ENCODE measurements around the gene PES1.

DNA sequence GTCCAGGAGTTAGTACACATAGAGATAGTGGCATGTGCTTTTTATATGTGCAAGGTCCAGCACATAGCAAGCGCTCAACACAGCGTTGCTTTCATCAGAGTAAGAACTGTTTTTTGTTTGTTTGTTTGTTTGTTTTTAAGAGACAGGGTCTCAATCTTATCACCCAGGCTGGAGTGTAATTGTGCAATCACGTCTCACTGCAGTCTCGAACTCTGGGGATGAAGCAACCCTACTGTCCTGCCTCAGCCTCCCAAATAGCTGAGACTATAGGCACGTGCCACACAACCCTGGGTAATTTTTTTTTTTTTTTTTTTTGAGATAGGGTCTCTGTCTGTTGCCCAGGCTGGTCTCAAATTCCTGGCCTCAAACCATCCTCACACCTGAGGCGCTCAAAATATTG lies 26.1 kb upstream of the PES1 start:
- TF ChIP-seq, protein P1, sequence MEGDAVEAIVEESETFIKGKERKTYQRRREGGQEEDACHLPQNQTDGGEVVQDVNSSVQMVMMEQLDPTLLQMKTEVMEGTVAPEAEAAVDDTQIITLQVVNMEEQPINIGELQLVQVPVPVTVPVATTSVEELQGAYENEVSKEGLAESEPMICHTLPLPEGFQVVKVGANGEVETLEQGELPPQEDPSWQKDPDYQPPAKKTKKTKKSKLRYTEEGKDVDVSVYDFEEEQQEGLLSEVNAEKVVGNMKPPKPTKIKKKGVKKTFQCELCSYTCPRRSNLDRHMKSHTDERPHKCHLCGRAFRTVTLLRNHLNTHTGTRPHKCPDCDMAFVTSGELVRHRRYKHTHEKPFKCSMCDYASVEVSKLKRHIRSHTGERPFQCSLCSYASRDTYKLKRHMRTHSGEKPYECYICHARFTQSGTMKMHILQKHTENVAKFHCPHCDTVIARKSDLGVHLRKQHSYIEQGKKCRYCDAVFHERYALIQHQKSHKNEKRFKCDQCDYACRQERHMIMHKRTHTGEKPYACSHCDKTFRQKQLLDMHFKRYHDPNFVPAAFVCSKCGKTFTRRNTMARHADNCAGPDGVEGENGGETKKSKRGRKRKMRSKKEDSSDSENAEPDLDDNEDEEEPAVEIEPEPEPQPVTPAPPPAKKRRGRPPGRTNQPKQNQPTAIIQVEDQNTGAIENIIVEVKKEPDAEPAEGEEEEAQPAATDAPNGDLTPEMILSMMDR (IDR thresholded peaks at IDR 0.05; ENCODE audit: insufficient read depth, low read length, poor library complexity, severe bottlenecking): no peak
- no peak for TF ChIP-seq EZH2phosphoT487 (conservative IDR thresholded peaks at IDR 0.05; ENCODE audit: low read length)

Data from SU-DHL-6 (cell line).